Measurements from ENCODE around the gene MED29. TPM values are rescaled to one million over a fixed set of nuclear protein-coding genes. Genes with fewer than 3 reads are reported as not detected.

MED29 gene
- total and polyA plus RNA-seq, 9 donors = 27.7 to 62.9 (median 55.0) TPM

GRCh38 chr19:39444598-39445195 lies 53.5 kb downstream of the MED29 start:
- Histone ChIP-seq H3K36me3 (no peaks in the 10 kb centered on the region), H3K4me3 (peak overlapping the region; percentile 88), H3K27ac (peak overlapping the region; percentile 6 to 79), H3K27me3 (no peaks in the 10 kb centered on the region), H3K4me1 (ENCODE audit: insufficient read depth) (peaks cover 7% of the 10 kb centered on the region), H3K9me3 (no peaks in the 10 kb centered on the region)
- peak in 2 of 5 donors; percentile 42 to 43 for DNase-seq
- WGBS, 3 donors = 3 to 4% (median 3%) methylated on average over 17 of the region's 17 CpGs
- intact Hi-C loops (cut with DNase I) = loop anchor here in 2 of 4 donors (2.0 to 10.0 kb wide), 3 partner anchors 32 to 90 kb away; partner anchors contain the start of genes EID2B (in 2 of the 2) and PLEKHG2 (in 1 of the 2)
- TF ChIP-seq EP300 (IDR thresholded peaks at IDR 0.05) (no peak), CTCF (IDR thresholded peaks at IDR 0.05) (no peak), POLR2A (IDR thresholded peaks at IDR 0.05) (no peak)

GRCh38 chr19:39445196-39446111 lies 54.3 kb downstream of the MED29 start, which contains the start of gene SUPT5H:
SUPT5H (plus strand) TSS chr19:39445582; CDS start chr19:39445891, 309 bp downstream.
- Histone ChIP-seq H3K27me3 (no peaks in the 10 kb centered on the region), H3K9me3 (no peaks in the 10 kb centered on the region), H3K4me3 (peak within 1 kb of the TSS; percentile 88), H3K4me1 (ENCODE audit: insufficient read depth) (peaks cover 7% of the 10 kb centered on the region), H3K27ac (peak within 1 kb of the TSS; percentile 36 to 79), H3K36me3 (no peaks in the 10 kb centered on the region)
- TF ChIP-seq EP300 (IDR thresholded peaks at IDR 0.05) (no peak), POLR2A (IDR thresholded peaks at IDR 0.05) (peak; percentile 90)
- peak; percentile 96 to 98 (median 97) for DNase-seq
- WGBS, 3 donors = 0% methylated on average over 67 to 68 of the region's 68 CpGs
- intact Hi-C loops (cut with DNase I) = loop anchor here in 2 of 4 donors (2.0 to 10.0 kb wide), 3 partner anchors 33 to 89 kb away; partner anchors contain the start of genes EID2B (in 2 of the 2) and PLEKHG2 (in 1 of the 2)

- TF ChIP-seq POLR2A (IDR thresholded peaks at IDR 0.05) (no peak), EP300 (IDR thresholded peaks at IDR 0.05) (no peak), CTCF (IDR thresholded peaks at IDR 0.05) (no peak)
- Histone ChIP-seq H3K4me1 (ENCODE audit: insufficient read depth) (peaks cover 7% of the 10 kb centered on the region), H3K4me3 (peak overlapping the region; percentile 88), H3K9me3 (no peaks in the 10 kb centered on the region), H3K36me3 (no peaks in the 10 kb centered on the region), H3K27me3 (no peaks in the 10 kb centered on the region), H3K27ac (no peak overlapping the region)
- no peak for DNase-seq
- intact Hi-C loops (cut with DNase I) = loop anchor here in 2 of 4 donors (5.0 to 10.0 kb wide), 2 partner anchors 86 to 88 kb away; partner anchors contain the start of gene EID2B (in 2 of the 2)
- WGBS, 3 donors = 77 to 81% (median 79%) methylated on average over 16 of the region's 16 CpGs
These were observed 55.3 kb downstream of the MED29 start for GRCh38 chr19:39446365-39447084.

- H3K9me3 ChIP-seq = no peaks in the 10 kb centered on the region
- H3K36me3 ChIP-seq = no peaks in the 10 kb centered on the region
- DNase-seq = no peak
- peaks cover 7% of the 10 kb centered on the region for H3K4me1 ChIP-seq (ENCODE audit: insufficient read depth)
- intact Hi-C loops (cut with DNase I) = loop anchor here in 2 of 4 donors (5.0 to 10.0 kb wide), 2 partner anchors 84 to 87 kb away; partner anchors contain the start of gene EID2B (in 2 of the 2)
- no peak for TF ChIP-seq EP300 (IDR thresholded peaks at IDR 0.05)
- TF ChIP-seq POLR2A (IDR thresholded peaks at IDR 0.05) = no peak
- no peak for TF ChIP-seq CTCF (IDR thresholded peaks at IDR 0.05)
- no peak overlapping the region for H3K27ac ChIP-seq
- WGBS, 3 donors = 80% methylated on average over 3 of the region's 3 CpGs
- H3K4me3 ChIP-seq = no peak overlapping the region
- H3K27me3 ChIP-seq = no peaks in the 10 kb centered on the region
These were observed 57.1 kb downstream of the MED29 start for GRCh38 chr19:39448271-39448670.

Measured in ovary (tissue), 9 donors.